HEK293 (cell line): ENCODE data around the gene TTYH1.

Source experiments
- RBAK ChIP-seq: fragments of 450-650 bp; formaldehyde crosslinking; IDR thresholded peaks from 2 replicates; pipeline ENCODE4 v1.5.1; 2016; ENCODE audit warnings: missing biosample characterization, missing genetic modification characterization
- SP2 ChIP-seq: fragments of 450-650 bp; formaldehyde crosslinking; IDR thresholded peaks from 2 replicates; pipeline ENCODE4 v1.5.1; 2016; ENCODE audit warnings: missing biosample characterization, missing genetic modification characterization
- TCF7L2 ChIP-seq: IDR thresholded peaks from 2 replicates; pipeline ENCODE4 v1.6.1; 2011; ENCODE audit warnings: low read depth, mild to moderate bottlenecking, inconsistent platforms, low read length, moderate library complexity, borderline replicate concordance
- YY1 ChIP-seq: fragments of 450-650 bp; formaldehyde crosslinking; IDR thresholded peaks from 2 replicates; pipeline ENCODE4 v1.5.1; 2018; ENCODE audit warnings: missing biosample characterization, missing genetic modification characterization
- ZNF18 ChIP-seq: fragments of 450-650 bp; formaldehyde crosslinking; IDR thresholded peaks from 2 replicates; pipeline ENCODE4 v1.5.1; 2016; ENCODE audit warnings: missing biosample characterization, missing genetic modification characterization
- ZNF76 ChIP-seq: fragments of 450-650 bp; formaldehyde crosslinking; IDR thresholded peaks from 2 replicates; pipeline ENCODE4; 2016; ENCODE audit warnings: low read depth, missing biosample characterization, missing genetic modification characterization, borderline replicate concordance
- ZNF777 ChIP-seq: fragments of 450-650 bp; formaldehyde crosslinking; IDR thresholded peaks from 2 replicates; pipeline ENCODE4 v1.5.1; 2017; ENCODE audit warnings: missing biosample characterization, missing genetic modification characterization, borderline replicate concordance
- TF ChIP-seq, protein P1 (sequence below): fragments of 450-650 bp; formaldehyde crosslinking; IDR thresholded peaks from 2 replicates; pipeline ENCODE4 v1.5.1; 2016; ENCODE audit warnings: missing biosample characterization, missing genetic modification characterization

DNA sequence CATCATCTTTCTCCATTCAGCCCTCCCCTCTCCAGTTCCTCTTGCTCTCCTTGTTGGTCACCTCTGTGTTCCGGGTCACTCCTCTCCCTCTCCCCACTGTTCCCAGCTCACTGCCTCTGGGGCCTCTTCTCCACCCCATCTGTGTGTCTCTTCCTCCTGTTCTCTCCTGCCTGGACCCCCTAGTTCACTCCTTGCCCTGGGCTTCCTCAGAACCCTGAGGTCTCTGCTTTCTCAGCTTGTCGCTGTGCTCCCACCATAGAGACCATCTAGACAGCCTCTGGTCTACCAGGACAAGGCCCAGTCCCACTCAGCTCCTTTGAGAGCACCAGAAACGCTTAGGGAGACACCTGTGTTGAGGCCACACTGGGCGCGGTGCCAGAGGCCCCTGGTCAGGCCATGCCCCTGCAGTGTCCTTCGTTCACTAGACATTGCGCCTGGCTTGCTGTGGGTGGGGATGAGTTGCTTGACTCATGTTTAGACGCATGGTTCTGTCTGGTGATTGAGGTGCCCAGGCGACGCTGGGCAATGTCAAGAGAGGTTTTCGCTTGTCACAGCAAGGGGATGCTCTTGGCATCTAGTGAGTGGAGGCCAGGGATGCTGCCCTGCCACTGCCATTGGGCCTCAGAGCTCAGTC lies 43.5 kb downstream of the TTYH1 start:
- TF ChIP-seq, protein P1, sequence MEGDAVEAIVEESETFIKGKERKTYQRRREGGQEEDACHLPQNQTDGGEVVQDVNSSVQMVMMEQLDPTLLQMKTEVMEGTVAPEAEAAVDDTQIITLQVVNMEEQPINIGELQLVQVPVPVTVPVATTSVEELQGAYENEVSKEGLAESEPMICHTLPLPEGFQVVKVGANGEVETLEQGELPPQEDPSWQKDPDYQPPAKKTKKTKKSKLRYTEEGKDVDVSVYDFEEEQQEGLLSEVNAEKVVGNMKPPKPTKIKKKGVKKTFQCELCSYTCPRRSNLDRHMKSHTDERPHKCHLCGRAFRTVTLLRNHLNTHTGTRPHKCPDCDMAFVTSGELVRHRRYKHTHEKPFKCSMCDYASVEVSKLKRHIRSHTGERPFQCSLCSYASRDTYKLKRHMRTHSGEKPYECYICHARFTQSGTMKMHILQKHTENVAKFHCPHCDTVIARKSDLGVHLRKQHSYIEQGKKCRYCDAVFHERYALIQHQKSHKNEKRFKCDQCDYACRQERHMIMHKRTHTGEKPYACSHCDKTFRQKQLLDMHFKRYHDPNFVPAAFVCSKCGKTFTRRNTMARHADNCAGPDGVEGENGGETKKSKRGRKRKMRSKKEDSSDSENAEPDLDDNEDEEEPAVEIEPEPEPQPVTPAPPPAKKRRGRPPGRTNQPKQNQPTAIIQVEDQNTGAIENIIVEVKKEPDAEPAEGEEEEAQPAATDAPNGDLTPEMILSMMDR (tag by site-specific recombination): no peak
- TF ChIP-seq ZNF18 (tag by site-specific recombination) (no peak), RBAK (no peak), ZNF76 (tag by site-specific recombination) (no peak), SP2 (no peak), ZNF777 (tag by site-specific recombination) (no peak), TCF7L2 (no peak), YY1 (tag by site-specific recombination) (no peak)
